Measurements from ENCODE around the gene SLX4IP. TPM values are rescaled to one million over a fixed set of nuclear protein-coding genes. Genes with fewer than 3 reads are reported as not detected.

The SLX4IP gene
- total RNA-seq, 1 experiment from 2014 or later: 11.1 TPM

DNA sequence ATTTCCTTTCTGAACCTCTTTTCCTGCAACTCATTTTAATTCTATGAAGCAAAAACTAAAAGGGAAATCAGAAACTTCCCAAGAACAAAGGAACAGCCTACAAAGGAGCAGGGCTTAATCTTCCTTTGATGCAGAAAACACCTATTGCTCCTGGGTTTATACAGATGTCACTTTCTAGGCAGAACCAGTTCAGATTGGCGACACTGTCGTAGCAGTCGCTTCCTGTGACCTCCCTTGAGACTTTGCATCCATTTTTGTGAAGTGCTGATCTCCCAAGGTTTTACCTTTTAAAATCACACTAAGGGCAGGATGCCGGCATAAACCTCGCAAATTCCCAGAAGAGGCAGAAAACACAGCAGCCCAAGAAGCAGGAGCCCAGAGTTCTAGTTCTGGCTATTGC is 198.6 kb downstream of the SLX4IP start:
- ChIA-PET POLR2A (no interaction called here), RAD21 (ENCODE audit: low non-redundant PET in 1 of 2, low total read pairs in 2 of 2, uncharacterized antibody in 2 of 2, unreplicated experiment in 2 of 2) (no interaction called here), CTCF (no interaction called here)
- H3K27ac ChIP-seq (ENCODE audit: low read depth, low read length): no peak overlapping the region
- no TSS peak for BruUV-seq (replicated peaks)
- H3K4me2 ChIP-seq (ENCODE audit: low read length): no peak overlapping the region
- no peaks in the 10 kb centered on the region for H4K20me1 ChIP-seq (ENCODE audit: insufficient read depth)
- H3K79me2 ChIP-seq (ENCODE audit: insufficient read depth, low read length): no peaks in the 10 kb centered on the region
- no peak for DNase-seq (ENCODE audit: low read depth, low spot score)
- H2AFZ ChIP-seq (ENCODE audit: low read depth, low read length, poor library complexity, severe bottlenecking): no peak overlapping the region
- intact Hi-C loops (cut with micrococcal nuclease): no loop called here
- H3K9me3 ChIP-seq (ENCODE audit: control insufficient read depth in 1 of 2, insufficient read depth in 1 of 2, low read depth in 1 of 2, low read length in 2 of 2): no peaks in the 10 kb centered on the region
- H3K9me2 ChIP-seq (ENCODE audit: insufficient read depth): no peaks in the 10 kb centered on the region
- H3K9ac ChIP-seq (ENCODE audit: low read length): no peak overlapping the region
- no peak overlapping the region for H3K4me3 ChIP-seq (replicated peaks in 1 of 2; ENCODE audit: low read depth in 1 of 2, low read length in 2 of 2)
- no peaks in the 10 kb centered on the region for H3K27me3 ChIP-seq (ENCODE audit: insufficient read depth, low read length)
- H3K36me3 ChIP-seq (ENCODE audit: control insufficient read depth in 1 of 2, insufficient read depth in 2 of 2, low read length in 2 of 2): peaks cover 0 to 3% of the 10 kb centered on the region in 2 experiments; a peak in 2 of 4 replicates
- no peak for ATAC-seq
- H3K4me1 ChIP-seq (ENCODE audit: control insufficient read depth in 1 of 2, insufficient read depth in 2 of 2, low read length in 2 of 2): no peaks in the 10 kb centered on the region
- no peak for TF ChIP-seq POLR2AphosphoS5 (IDR thresholded peaks at IDR 0.05; ENCODE audit: low read depth, low read length)
- TF ChIP-seq JUND (IDR thresholded peaks at IDR 0.05): no peak
- TF ChIP-seq, protein P1, sequence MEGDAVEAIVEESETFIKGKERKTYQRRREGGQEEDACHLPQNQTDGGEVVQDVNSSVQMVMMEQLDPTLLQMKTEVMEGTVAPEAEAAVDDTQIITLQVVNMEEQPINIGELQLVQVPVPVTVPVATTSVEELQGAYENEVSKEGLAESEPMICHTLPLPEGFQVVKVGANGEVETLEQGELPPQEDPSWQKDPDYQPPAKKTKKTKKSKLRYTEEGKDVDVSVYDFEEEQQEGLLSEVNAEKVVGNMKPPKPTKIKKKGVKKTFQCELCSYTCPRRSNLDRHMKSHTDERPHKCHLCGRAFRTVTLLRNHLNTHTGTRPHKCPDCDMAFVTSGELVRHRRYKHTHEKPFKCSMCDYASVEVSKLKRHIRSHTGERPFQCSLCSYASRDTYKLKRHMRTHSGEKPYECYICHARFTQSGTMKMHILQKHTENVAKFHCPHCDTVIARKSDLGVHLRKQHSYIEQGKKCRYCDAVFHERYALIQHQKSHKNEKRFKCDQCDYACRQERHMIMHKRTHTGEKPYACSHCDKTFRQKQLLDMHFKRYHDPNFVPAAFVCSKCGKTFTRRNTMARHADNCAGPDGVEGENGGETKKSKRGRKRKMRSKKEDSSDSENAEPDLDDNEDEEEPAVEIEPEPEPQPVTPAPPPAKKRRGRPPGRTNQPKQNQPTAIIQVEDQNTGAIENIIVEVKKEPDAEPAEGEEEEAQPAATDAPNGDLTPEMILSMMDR (IDR thresholded peaks at IDR 0.05 in 2 of 3, conservative IDR thresholded peaks at IDR 0.05 in 1 of 3; ENCODE audit: borderline replicate concordance in 1 of 3, insufficient read depth in 1 of 3, low read depth in 2 of 3, low read length in 2 of 3): no peak
- TF ChIP-seq, protein P2, sequence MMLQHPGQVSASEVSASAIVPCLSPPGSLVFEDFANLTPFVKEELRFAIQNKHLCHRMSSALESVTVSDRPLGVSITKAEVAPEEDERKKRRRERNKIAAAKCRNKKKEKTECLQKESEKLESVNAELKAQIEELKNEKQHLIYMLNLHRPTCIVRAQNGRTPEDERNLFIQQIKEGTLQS (IDR thresholded peaks at IDR 0.05): no peak
- TF ChIP-seq, protein P3, sequence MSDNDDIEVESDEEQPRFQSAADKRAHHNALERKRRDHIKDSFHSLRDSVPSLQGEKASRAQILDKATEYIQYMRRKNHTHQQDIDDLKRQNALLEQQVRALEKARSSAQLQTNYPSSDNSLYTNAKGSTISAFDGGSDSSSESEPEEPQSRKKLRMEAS (IDR thresholded peaks at IDR 0.05): no peak
- TF ChIP-seq EZH2phosphoT487 (IDR thresholded peaks at IDR 0.05; ENCODE audit: borderline replicate concordance): no peak
- TF ChIP-seq, protein P4, sequence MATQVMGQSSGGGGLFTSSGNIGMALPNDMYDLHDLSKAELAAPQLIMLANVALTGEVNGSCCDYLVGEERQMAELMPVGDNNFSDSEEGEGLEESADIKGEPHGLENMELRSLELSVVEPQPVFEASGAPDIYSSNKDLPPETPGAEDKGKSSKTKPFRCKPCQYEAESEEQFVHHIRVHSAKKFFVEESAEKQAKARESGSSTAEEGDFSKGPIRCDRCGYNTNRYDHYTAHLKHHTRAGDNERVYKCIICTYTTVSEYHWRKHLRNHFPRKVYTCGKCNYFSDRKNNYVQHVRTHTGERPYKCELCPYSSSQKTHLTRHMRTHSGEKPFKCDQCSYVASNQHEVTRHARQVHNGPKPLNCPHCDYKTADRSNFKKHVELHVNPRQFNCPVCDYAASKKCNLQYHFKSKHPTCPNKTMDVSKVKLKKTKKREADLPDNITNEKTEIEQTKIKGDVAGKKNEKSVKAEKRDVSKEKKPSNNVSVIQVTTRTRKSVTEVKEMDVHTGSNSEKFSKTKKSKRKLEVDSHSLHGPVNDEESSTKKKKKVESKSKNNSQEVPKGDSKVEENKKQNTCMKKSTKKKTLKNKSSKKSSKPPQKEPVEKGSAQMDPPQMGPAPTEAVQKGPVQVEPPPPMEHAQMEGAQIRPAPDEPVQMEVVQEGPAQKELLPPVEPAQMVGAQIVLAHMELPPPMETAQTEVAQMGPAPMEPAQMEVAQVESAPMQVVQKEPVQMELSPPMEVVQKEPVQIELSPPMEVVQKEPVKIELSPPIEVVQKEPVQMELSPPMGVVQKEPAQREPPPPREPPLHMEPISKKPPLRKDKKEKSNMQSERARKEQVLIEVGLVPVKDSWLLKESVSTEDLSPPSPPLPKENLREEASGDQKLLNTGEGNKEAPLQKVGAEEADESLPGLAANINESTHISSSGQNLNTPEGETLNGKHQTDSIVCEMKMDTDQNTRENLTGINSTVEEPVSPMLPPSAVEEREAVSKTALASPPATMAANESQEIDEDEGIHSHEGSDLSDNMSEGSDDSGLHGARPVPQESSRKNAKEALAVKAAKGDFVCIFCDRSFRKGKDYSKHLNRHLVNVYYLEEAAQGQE (IDR thresholded peaks at IDR 0.05; ENCODE audit: low read depth): no peak
- TF ChIP-seq CBX3 (IDR thresholded peaks at IDR 0.05; ENCODE audit: low read depth): no peak
- no peak for TF ChIP-seq FOSL1 (IDR thresholded peaks at IDR 0.05; ENCODE audit: low read depth)
- TF ChIP-seq SP1 (IDR thresholded peaks at IDR 0.05; ENCODE audit: low read depth): no peak
- no peak for TF ChIP-seq TCF7L2 (IDR thresholded peaks at IDR 0.05; ENCODE audit: borderline replicate concordance, extremely low read depth, insufficient read depth, insufficient read length)
- no peak for TF ChIP-seq ZNF274 (IDR thresholded peaks at IDR 0.05; ENCODE audit: low read depth, low read length)

All from HCT116 (cell line).